HUDEP-2 (cell line): Measurements from ENCODE around the gene CD276.

Experiments
- DNase-seq, 76 experiments: peaks; one replicate each; lab custom pipeline; 2025; ENCODE audit not compliant: unreplicated experiment in 76 of 76; lab: John Stamatoyannopoulos, UW

CD276 gene

DNA sequence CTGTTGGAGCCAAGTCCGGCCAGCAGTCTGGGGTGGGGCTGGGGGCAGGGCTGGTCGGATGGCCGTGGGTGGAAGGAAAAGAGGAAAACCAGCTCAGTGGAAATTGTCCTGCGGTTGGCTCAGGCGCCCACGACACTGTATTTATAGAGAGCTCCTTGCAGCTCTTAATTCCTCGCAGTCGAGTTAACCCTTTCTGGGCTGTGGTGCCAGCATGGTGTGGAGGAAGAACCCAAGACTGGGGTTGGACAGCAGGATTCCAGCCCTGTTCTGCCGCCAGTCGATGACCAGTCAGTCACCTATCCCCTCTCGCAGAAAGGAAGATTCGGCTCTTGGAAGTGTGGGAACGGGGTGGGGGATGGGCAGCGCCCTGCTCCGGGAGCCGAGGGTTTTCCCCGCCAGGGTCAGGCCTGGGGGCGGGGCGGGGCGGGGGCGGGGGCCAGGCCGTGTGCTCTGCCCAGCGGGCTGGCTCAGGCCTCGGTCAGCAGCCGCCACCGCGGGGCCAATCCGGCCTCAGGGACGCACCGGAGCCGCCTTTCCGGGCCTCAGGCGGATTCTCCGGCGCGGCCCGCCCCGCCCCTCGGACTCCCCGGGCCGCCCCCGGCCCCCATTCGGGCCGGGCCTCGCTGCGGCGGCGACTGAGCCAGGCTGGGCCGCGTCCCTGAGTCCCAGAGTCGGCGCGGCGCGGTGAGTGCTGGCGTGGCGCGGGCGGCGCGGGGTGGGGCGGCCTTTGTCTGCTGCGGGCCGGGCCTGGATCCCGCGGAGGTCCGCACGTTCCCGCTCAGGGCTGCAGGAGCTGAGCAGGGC lies at the start of gene CD276:
Gene CD276, plus strand, starts transcription at position 607 of the 804 bp plus-strand sequence. CDS start 15,257 bp downstream, outside the sequence.
- peak in 1 of 76 experiments; percentile 19 for DNase-seq

DNA sequence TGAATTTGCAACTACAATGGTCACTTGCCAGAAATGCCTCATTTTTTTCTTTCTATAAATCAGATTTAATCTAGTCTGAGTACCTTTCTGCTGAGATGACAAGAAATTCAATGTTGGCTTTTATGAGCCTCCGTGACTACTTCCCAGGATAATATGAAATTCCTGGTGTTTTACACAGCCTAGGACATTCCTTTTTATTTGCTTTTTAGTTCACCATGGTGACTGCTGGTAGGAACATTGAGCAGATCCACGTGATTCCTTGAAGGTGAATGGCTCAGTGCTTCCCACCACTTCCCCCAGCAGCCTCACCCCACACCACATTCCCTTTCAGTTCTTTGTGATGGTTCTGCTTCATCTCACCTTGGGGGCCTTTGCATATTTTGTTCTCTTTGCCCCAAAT lies 46.7 kb upstream of the CD276 start:
- DNase-seq: no peak

DNA sequence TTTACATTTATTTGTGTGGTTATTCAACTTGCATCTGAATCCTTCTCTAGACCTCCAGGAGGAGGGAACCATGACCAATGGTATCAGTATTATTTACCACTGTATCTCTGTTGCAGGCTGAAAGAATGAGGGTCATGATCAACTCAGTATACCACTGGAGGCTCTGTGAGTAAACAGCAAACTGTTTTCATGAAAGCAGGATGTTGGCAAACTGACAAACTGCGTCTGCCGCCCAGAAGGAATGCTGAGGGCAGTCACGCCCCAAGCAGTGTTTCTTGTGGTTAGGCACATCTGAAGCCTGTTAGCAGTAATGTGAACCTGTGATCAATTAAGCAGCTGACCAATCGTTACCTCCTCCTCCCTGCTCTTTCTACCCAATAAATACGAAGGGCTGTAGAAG lies 44.7 kb upstream of the CD276 start:
- DNase-seq: peak in 4 of 76 experiments; percentile 8 to 30 (median 20)

DNA sequence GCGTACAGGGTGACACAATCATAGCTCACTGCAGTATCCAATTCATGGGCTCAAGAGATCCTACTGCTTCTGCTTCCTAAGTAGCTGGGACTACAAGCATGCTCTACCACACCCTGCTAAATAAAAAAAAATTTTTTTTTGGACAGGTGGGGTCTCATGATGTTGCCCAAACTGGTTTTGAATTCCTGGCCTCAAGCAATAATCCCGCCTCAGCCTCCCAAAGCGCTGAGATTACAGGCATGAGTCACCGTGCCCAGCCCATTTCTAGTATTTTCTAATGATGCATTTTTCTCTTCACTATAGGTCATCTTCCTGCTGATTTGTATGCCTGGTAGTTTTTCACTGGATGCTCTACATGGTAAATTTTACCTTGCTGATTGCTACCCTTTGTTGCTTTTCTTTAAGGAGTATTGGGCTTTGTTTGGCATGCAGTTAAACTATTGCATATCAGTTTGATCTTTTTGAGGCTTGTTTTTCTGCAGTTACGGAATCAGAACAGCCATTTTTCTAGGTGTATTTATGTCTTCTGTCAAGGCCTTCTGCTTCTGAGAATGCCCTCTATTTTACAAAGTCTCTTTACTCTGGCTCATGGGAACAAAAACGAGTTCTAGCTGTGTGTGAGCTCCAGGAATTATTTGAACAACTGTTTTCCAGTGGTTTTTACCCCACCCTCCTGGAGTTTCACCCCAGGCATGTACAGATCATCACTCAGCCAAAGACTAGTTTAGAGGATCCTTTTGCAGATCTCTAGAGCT lies 36.7 kb upstream of the CD276 start:
- DNase-seq: no peak

DNA sequence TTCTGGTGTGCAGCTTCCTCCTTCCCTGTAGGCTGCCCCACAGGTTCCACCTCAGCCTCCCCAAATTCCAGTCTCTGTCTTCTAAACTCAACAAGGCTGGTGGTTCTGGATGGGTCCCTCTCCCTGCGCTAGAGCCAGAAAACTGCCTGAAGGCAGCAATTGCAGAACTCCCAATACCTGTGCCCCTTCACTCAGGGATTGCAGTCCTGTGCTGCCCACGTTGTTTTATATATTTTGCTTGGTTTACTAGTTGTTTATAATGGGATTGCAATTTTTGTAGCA lies 36.2 kb upstream of the CD276 start:
- no peak for DNase-seq

DNA sequence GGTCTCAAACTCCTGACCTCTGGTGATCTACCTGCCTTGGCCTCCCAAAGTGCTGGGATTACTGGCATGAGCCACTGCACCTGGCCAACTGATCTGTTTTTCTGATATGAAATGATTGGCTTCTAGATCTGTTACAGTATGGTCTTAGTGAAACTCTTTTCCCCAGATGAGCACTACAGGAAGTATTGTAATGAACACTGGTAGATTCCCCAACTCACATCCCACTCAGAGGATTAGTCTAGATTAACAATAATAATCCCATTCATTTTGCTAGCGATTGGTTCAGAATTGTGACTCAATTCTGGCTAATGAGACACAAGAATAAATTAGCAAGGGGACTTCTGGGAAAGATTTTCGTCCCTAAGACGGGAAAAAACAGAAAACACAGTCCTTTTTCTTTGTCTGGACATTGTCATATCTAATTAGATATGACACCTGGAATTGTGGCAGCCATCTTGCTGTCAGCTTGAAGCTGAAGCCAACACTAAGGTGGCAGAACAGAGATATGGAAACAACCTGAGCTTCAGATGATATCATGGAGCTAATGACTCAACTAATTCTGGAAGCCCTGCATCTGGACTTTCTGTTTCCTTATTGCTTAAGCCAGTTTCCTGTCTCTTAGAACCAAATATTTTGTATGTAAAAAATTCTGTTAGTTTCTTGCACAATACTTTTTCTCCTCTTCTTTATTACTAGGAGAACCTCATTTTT lies 33.6 kb upstream of the CD276 start:
- no peak for DNase-seq

DNA sequence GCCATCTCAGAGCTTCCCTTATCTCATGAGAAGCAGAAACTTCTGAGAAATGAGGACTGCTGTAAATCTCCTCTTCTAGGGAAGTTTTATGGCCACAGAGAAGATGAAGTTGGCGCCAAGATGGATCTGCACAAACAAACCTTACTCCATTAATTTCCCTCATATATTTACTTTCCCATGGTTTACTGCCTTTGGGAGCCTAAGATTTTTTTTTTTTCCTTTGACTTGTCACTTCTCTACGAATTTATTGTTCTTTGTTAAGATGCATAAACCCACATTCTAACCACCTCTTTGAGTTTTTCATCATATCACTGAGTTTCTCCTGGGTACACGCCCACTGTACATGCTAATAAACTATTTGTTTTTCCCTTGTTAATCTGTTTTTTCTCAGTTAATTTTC lies 29.5 kb upstream of the CD276 start:
- DNase-seq: no peak

DNA sequence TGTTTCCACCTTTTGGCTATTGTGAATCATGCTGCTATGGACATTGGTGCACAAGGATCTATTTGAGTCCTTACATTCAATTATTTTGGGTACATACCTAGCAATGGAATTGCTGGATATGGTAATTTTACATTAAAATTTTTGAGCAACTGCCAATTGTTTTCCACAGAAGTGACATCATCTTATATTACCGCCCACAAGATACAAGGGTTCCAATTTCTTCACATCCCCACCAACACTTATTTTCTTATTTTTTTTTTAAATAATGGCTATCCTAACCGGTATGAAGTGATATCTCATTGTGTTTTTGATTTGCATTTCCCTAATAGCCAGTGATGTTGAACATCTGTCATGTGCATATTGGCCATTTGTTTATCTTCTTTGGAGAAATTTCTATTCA lies 28.5 kb upstream of the CD276 start:
- DNase-seq: no peak

DNA sequence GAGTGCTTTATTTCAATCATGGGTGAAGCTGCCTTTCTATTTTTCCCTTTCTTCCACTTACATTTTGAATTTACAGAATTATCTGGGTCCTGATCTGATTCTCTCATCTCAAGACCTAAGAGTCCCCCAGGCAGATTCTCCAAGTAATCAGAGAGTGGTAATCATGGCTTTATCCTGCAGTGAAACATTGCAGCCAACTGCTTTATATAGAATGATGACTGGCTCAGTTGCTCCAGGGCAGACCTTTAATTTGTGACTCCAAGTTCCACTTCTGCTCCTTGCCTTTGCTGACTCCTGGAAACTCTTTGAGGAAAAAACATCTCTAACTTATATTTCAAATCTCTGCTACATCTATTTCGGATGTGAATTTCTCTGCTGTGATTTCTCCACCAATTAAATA lies 25.5 kb upstream of the CD276 start:
- DNase-seq: no peak

DNA sequence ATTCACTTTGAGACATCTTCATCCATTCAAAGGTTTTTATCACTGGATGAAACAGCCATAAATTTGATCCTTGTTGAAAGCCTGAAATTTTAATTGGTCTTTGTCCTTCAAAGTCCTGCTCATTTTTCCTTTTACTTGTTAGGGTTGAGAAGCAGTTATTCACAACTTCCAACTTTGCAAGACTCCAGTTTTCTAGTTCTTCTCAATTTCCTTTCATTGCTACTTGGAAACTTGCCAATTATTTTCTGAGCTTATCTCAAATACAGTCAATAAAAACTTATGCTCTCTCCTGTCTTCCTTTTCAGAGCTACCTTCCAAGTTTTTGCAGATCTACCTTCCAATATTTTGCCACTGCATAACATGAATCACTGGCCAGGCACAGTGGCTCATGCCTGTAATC lies 23.7 kb upstream of the CD276 start:
- no peak for DNase-seq

DNA sequence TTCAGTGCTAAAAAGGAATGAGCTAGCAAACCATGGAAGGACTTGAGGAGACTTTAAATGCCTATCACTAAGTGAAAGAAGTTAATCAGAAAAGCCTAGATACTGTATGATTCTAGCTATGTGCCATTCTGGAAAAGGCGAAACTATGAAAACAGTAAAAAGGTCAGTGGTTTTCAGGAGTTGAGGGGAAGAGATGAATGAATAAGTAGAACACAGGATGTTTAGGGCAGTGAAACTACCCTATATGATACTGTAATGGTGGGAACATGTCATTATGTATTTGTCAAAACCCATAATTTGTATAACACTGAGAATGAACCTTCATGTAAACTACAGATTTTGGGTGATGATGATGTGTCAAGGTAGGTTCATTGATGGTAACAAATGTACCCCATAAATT lies 9.6 kb upstream of the CD276 start:
- no peak for DNase-seq

DNA sequence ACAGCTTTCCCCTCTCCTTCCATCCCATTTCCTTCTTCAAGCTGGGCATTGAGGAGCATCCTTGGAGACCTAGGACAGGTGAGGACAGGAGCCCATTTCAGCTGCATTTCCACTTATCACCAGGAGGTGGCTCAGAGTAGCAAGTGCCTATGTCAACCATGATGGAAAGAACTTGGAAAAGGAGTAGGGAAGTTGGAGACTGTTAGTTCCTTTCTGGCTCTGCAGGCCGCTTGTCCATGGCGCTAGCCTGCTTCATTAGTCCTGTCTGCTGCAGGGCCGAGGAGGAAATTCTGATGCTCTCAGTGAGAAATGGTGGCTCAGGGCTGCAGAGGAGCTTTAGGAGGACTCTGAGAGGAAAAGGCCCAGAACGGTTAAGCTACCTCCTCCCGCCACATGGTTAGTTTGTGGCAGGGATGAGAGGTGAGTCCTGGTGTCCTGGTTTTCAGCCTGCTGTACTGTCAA lies 7.0 kb upstream of the CD276 start:
- DNase-seq: peak in 25 of 76 experiments; percentile 1 to 38 (median 13)

DNA sequence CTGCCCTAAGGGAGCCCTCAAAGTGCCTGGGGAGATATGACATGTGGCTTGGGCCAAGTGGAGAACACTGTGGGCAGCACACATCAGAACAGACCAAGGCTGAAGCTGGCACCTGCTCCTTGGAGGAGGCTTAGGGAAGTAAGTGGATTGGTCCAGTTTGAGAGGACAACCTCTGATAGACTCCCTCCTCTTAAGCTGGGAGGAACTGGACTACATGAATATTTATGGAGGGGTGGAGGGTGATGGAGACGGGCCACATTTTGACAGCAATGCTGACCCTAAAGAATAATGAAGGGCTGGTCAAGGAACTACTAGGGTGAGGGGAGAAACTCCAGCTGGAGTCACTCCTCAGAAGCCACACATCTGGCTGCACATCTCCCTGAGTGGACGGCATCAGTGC lies 6.5 kb upstream of the CD276 start:
- DNase-seq: no peak

DNA sequence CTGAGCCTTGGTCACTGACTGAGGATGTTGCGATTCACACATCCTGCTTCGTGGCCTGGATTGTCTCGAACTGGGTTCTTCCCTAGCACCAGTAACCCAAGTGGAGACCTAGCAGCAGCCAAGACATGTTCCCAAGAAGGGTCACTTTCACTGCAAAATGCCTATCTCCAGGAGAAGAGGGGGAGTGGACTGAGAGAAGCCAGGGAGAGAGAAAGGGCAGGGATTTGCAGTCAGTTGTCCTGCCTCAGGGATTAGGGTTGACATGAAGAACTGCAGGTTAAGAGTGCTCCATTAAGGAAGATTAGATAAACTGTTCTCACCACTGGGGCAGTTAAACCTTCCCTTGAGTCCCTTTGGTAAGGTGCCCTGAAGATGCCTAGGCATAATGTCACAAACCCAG lies 5.7 kb upstream of the CD276 start:
- DNase-seq: no peak

DNA sequence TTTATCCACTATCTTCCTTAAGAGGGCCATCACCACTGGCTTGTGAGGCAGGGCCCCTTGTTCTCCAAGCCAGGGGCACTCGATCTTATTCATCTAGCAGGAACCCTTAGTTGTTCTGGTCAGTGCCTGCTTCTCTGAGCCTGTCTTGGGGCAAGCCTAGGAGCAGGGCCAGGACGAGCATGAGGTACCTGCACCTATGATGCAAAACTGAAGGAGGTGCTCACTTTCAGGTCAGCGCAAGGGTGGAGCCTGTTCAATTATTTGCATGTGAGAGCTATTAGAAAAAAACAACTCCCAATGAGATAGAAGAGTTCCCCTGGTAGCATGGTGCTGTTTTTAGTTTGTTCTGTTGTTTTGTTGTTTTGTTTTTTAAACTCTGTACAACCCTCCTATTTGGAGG lies 5.0 kb upstream of the CD276 start:
- DNase-seq: no peak

DNA sequence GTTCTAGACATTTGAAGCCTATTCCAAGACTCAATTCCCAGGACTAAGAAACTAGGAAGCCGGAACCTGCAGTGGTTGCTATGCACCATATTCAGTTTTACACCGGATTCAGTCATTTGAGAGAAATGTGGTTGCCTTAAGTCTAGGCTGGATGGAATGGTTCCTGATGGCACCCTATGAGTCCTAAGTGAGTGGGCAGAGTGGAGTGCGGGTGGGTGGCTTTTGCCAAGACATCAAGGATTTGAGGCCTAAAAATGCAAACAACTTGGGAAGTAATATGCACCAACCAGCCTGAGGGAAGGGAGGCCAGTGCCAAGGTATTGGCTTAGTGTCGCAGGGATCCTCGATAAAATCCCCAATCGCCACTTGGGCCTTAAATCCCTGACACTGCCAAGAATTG lies 4.2 kb upstream of the CD276 start:
- DNase-seq: no peak

DNA sequence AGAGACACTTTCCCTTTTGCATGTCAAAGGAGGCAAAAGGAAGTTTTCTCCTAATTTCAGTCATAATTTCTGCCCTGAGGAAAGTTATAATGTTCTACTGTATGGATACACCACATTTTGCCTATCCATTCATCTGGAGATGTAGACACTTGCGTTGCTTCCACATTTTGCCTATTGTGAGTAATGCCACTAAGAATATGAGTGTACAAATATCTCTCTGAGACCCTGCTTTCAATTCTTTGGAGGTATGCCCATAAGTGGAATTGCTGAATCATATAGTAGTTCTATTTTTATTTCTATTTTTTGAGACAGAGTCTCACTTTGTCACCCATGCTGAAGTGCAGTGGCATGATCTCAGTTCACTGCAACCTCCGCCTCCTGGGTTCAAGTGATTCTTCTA lies 3.6 kb upstream of the CD276 start:
- DNase-seq: no peak

DNA sequence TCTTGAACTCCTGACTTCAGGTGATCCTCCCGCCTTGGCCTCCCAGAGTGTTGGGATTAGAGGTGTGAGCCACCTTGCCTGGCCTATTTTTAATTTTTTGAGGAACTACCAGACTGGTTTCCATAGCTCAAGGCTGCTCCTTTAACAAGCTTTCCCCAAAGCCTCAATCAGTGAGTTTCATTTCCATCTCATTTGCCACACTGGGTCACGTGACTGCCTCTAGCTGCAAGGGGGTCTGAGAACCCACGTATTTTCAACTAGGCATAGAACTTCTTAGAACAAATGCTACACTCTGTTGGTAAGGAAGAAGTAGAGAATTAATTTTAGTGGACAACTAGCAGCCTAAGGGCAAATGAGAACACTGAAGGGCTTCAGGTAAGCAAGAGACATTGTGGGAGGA lies 3.1 kb upstream of the CD276 start:
- no peak for DNase-seq

DNA sequence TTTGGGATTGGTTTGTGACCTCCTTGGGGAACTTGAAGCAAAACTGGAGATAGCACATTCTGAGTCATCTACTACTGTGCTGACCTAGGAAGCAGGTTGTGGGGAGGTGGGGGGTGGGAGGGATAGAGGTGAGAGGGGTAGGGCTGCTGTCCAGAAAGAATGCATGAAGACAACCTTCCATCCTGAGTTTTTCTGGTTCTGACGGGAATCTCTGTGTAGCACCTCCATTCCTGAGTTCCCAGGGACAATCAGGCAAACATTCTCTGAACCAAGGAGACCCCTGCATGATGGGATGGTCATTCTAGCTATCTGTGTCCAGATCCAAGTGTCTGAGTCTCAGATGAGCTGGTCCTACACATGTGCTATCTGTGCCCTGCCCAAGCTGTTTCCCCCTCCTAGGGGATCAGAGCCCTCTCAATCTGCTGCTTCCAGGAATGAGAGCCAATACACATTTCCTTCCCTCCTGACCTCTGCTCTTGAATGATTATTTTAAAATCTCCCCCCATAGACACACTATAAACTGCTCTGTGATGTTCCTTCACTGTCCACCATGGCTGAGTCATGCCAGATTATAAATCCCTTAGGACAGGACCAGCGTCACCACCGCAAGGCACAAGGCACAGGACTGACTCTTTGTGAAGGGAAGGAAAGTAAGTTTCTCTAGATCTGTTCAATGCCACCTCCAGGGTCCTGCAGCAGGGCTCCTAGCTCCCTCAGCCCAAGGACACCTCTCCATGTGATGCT lies 2.2 kb upstream of the CD276 start:
- DNase-seq: no peak

DNA sequence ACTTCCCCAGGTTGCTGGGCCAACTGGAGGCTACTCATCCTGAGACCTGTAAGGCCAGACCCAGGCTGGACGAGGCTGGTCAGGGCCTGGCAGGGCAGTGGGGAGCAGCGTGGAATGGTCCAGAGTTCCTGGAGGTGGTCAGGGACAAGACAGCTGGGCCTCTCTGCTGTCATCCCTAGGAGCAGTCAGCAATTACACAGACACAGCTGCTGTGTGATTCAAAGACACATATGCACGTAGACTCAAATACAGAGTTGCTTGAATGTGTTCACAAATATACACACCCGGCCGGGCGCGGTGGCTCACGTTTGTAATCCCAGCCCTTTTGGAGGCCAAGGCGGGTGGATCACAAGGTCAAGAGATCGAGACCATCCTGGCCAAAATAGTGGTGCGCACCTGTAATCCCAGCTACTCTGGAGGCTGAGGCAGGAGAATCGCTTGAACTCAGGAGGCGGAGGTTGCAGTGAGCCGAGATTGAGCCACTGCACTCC lies 1.5 kb upstream of the CD276 start:
- DNase-seq: no peak

DNA sequence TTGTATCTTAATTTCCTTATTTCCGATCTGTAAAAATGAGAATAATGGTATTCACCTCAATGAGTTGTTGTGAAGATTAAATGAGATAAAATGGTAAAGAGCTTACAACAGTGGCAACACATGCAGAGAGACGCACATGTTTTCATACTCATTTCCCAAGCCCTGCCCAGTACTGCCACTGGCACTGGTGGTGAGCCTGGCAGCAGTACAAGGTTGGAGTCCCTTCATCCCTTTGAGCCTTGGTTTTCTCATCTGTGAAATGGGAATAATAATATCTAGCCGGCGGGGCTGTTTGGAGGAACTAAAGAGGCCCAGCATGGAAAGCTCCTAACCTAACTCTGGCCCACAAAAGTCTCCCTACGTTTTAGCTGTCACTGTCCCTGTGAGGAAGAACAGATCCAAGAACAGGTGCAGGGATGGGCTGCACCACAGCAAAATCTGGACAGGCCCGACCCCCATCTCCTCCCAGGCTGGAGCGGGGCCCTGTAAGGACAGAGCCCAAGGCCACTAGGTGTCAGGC lies 866 bp upstream of the CD276 start:
- DNase-seq: no peak
